Smooth muscle cell (in vitro differentiated cells): Measurements from ENCODE around the gene EID2. TPM values are rescaled to one million over a fixed set of nuclear protein-coding genes. Genes with fewer than 3 reads are reported as not detected.

Experiments
- DNase-seq: peaks from one replicate; lab custom pipeline; 2025; ENCODE audit not compliant: unreplicated experiment; lab: John Stamatoyannopoulos, UW
- H2AFZ ChIP-seq: fragments of 200-600 bp; sonication (generic); 2 replicates; pipeline ENCODE4 v1.6.0; 2016; ENCODE audit warnings: antibody characterized with exemption, low read depth, mild to moderate bottlenecking
- H3F3A ChIP-seq: fragments of 200-600 bp; sonication (generic); 2 replicates; pipeline ENCODE4 v1.6.0; 2017; ENCODE audit warnings: antibody characterized with exemption, low read depth
- H3K27ac ChIP-seq: fragments of 200-600 bp; sonication (generic); 2 replicates; pipeline ENCODE4 v1.5.1; 2016; ENCODE audit warnings: low read depth, mild to moderate bottlenecking
- H3K27me3 ChIP-seq: fragments of 200-600 bp; sonication (generic); 2 replicates; pipeline ENCODE4 v1.6.1; 2016; ENCODE audit warnings: low read depth, mild to moderate bottlenecking
- H3K36me3 ChIP-seq: fragments of 200-600 bp; sonication (generic); 2 replicates; pipeline ENCODE4 v1.5.1; 2016; ENCODE audit warnings: low read depth
- H3K4me1 ChIP-seq: fragments of 200-600 bp; sonication (generic); 2 replicates; pipeline ENCODE4 v1.5.1; 2016; ENCODE audit warnings: low read depth
- H3K4me2 ChIP-seq: fragments of 200-600 bp; sonication (generic); 2 replicates; pipeline ENCODE4 v1.6.0; 2016; ENCODE audit warnings: mild to moderate bottlenecking
- H3K4me3 ChIP-seq: fragments of 200-600 bp; sonication (generic); 2 replicates; pipeline ENCODE4 v1.5.1; 2016; ENCODE audit warnings: mild to moderate bottlenecking
- H3K79me2 ChIP-seq: fragments of 200-600 bp; sonication (generic); 2 replicates; pipeline ENCODE4 v1.6.0; 2016; ENCODE audit warnings: low read depth, mild to moderate bottlenecking
- H3K9ac ChIP-seq: fragments of 200-600 bp; sonication (generic); 2 replicates; pipeline ENCODE4 v1.6.0; 2016; ENCODE audit warnings: low read depth
- H3K9me3 ChIP-seq: fragments of 200-600 bp; sonication (generic); replicated peaks from 2 replicates; pipeline ENCODE4 v1.5.1; 2016; ENCODE audit warnings: low read depth
- H4K20me1 ChIP-seq: fragments of 200-600 bp; sonication (generic); 2 replicates; pipeline ENCODE4 v1.6.0; 2016; ENCODE audit warnings: low read depth
- CTCF ChIP-seq: fragments of 200-600 bp; sonication (generic); IDR thresholded peaks from 2 replicates; pipeline ENCODE4 v1.5.1; 2017; ENCODE audit warnings: borderline replicate concordance, mild to moderate bottlenecking, antibody characterized with exemption; ENCODE audit not compliant: insufficient read depth, poor library complexity, severe bottlenecking
- WGBS: methylation state at CpG from one replicate; pipeline ENCODE4 v1.1.7; 2016; ENCODE audit warnings: low lambda C conversion rate; 5-methylcytosine and 5-hydroxymethylcytosine counted together
- polyA plus RNA-seq: library from polyadenylated mRNA; unstranded; fragments of >200 nt; fragmentation: Nextera tagmentation; extraction: Ambion mirVana; gene quantifications from 2 replicates; pipeline ENCODE4 v1.2.1, GENCODE V29; 2016
- total RNA-seq: library from RNA; depleted of rRNA; stranded (reverse); fragments of >200 nt; gene quantifications from 2 replicates; pipeline ENCODE4 v1.2.3, GENCODE V29; 2014

EID2 gene
- total and polyA plus RNA-seq, 2 experiments from 2014 or later = 11.9 to 24.2 TPM

DNA sequence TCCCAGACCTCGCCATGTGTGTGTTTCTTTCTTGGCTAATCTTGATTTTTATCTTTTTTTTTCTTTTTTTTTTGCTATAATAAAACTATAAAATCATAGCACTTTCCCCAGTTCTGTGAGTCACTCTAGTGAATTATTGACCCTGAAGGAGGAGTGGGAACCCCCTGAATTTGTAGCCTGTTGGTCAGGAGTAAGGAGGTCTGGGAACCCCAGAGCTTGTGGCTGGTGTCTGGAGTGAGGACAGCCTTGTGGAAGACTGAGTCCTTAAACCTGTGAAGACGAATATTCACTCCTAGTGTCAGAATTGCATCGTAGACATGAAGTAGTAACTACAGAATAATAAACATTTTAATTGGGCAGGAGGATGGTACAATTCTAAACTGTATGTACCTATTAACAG is 14.8 kb downstream of the EID2 start:
- WGBS = 96% methylated on average over 3 of the region's 3 CpGs
- no peaks in the 10 kb centered on the region for H3K36me3 ChIP-seq
- TF ChIP-seq CTCF = no peak
- no peak overlapping the region for H3K4me2 ChIP-seq
- H3K4me3 ChIP-seq = no peak overlapping the region
- H2AFZ ChIP-seq = no peak overlapping the region
- no peak overlapping the region for H3K27ac ChIP-seq
- no peaks in the 10 kb centered on the region for H3K4me1 ChIP-seq
- DNase-seq = no peak
- H3F3A ChIP-seq = no peaks in the 10 kb centered on the region
- H3K27me3 ChIP-seq = no peaks in the 10 kb centered on the region
- H3K9ac ChIP-seq = no peak overlapping the region
- H4K20me1 ChIP-seq = no peaks in the 10 kb centered on the region
- H3K9me3 ChIP-seq = no peaks in the 10 kb centered on the region
- peaks cover 6% of the 10 kb centered on the region for H3K79me2 ChIP-seq

GRCh38 chr19:39524495-39524894 is 15.5 kb downstream of the EID2 start:
- Histone ChIP-seq H3K4me2 (no peak overlapping the region), H3K27ac (no peak overlapping the region), H3K36me3 (no peaks in the 10 kb centered on the region), H3K4me1 (no peaks in the 10 kb centered on the region), H4K20me1 (no peaks in the 10 kb centered on the region), H3F3A (no peaks in the 10 kb centered on the region), H2AFZ (no peak overlapping the region), H3K79me2 (no peaks in the 10 kb centered on the region), H3K27me3 (no peaks in the 10 kb centered on the region), H3K4me3 (no peak overlapping the region), H3K9ac (no peak overlapping the region), H3K9me3 (no peaks in the 10 kb centered on the region)
- TF ChIP-seq CTCF = no peak
- DNase-seq = no peak
- WGBS = 87% methylated on average over 8 of the region's 8 CpGs

DNA sequence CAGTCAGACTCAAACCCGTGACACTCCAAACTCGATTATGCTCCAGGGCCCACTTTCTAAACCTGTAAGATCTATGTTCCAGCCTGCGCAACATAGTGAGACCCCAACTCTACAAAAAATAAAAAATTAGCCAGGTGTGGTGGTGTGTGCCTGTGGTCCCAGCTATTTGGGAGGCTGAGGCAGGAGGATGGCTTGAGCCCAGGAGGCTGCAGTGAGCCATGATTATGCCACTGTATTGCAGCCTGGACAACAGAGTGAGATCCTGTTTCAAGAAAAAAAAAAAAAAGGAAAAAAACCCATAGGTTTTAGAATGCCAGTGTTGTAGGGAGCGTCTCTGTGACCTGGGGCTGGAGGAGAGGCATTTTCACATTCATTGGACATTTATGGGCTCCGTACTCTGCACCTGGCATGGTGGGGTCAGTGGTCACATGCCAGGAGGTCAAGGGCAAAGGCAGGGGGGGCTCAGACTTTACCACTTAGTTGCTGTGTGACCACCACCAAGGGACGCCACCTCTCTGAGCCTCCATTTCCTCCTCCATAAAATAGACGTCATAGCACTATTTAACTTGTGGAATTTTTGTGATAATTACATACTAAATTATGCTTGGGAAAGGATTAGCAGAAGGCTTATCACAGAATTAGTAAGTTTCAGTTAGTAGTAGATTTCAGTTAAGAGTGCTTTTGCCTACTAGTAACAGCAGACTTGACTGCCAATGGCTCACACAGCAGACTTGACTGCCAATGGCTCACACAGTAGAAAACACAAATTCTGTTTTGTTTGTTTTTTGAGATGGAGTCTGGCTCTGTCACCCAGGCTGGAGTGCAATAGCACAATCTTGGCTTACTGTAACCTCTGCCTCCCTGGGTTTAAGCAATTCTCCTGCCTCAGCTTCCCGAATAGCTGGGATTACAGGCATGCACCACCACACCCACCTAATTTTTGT is 19.1 kb downstream of the EID2 start:
- Histone ChIP-seq H3K4me1 (no peaks in the 10 kb centered on the region), H3K27ac (no peak overlapping the region), H3K27me3 (peaks cover 23% of the 10 kb centered on the region), H2AFZ (no peak overlapping the region), H3K79me2 (no peaks in the 10 kb centered on the region), H3K36me3 (no peaks in the 10 kb centered on the region), H3K9me3 (no peaks in the 10 kb centered on the region), H3F3A (no peaks in the 10 kb centered on the region), H3K4me3 (no peak overlapping the region), H3K9ac (no peak overlapping the region), H3K4me2 (no peak overlapping the region), H4K20me1 (no peaks in the 10 kb centered on the region)
- no peak for DNase-seq
- no peak for TF ChIP-seq CTCF
- WGBS = 91% methylated on average over 8 of the region's 8 CpGs
